GM19455 (cell line): ENCODE measurements around the gene XPNPEP2.
A peak's percentile ranks its signal among the peaks of the same experiment; 100 is the strongest.

Experiments used
- ATAC-seq: cut with Tn5 transposase; IDR thresholded peaks from one replicate; pipeline ENCODE4 v1.9.1; 2021; ENCODE audit not compliant: unreplicated experiment

The XPNPEP2 gene

DNA sequence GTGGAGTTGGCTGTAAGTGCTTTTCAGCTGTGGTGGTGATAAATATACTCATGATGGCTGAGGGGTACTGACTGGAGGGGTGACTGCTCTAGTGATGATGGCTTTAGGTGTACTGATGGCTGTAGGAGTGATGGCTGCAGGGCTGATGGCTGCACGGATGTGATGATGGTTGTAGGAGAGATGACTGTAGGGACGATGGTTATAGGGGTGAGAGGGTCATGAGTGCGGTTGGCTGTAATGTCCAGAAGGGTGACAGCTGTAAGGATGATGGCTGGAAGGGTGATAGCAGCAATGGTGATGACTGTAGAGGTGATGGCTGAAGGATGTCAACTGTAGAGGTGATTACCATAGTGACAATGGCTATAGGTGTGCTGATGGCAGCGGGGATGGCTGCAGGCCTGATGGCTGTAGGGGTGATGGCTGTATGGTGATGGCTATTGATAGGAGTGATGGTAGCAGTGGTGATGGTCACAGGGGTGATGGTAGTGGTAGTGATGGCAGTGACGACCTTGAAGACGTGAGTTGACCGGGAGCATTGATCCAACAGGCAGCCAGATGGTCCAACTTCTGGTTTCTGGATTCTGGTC lies 40.4 kb downstream of the XPNPEP2 start:
- ATAC-seq: no peak

DNA sequence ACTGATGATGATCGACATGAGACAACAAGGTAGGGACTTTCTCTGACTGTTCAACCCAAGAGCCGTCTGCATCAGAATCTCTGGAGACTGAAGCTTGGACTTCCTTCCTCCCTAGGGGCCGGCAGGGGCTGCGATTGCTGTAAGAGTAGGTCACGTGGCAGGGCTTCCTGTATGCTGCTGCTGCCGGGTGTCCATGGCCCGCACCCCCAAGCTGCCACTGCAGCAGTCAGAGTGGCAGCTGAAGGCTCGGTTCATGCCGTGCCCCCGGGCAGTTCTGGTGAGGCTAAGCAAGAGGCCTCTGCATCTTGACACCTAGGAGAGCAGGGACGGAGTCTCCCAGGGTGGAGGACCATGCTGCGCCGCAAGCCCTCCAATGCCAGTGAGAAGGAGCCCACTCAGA lies 41.0 kb downstream of the XPNPEP2 start, which contains the start of gene SASH3:
Gene SASH3, plus strand, starts transcription at position 203 of the 400 bp plus-strand sequence. Its CDS starts 149 bp downstream, at position 352.
- peak; percentile 35 for ATAC-seq

DNA sequence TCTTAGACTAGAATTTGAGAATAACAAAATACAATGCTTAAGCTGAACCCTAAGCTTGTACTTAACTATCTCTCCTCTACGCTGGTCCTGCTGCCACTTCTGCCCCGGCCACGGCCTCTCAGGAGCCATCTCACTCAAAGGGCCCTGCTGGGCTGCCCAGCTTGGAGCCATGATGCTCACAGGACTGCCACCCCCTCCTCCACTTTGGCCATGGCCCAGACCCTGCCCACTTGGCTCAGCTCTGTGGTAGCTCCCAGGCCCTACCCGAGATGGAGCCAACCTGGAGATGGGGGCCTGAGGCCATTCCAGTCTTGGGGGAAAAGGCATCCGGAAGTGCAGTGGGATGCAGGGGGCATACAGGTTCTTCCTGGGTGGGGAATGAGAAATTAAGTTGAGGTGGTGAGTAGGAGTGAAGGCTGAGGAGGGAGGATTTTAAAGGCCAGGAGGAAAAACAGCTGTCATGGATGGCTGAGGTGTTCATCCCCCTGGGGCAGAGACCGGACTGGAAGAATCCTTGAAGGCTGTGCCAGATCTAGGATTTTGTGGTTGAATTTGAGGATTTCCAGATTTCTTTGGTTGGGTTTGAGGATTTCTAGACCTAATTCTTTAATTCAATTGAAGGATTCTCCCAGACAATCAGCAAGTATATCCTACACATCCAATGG lies 41.8 kb downstream of the XPNPEP2 start:
- no peak for ATAC-seq

DNA sequence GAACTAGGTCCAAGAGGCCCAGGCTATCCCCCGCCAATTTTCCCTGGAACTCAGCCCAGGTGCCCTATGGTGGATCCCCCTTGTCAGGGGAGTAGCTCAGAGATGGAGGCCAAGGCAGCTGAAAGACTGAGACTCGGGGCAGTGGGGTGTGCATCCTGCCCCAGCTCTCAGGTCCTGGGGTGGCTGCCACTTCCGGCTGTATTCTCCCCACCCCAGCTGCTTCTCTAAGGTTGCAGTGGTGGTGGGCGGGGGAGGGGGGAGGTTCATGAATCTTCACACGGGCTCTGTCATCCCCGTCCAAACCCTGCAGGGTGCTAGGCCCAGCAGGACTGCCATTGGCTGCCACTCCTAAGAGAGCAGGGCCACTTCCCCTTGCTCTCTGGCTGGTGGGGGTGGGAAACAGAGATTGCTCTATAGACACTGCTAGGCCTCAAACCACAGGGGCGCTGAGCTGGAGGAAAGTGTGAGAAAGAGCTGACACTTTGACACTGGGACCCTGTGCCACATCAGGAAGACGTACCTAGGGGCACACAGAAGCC lies 42.4 kb downstream of the XPNPEP2 start:
- ATAC-seq: peak; percentile 66

DNA sequence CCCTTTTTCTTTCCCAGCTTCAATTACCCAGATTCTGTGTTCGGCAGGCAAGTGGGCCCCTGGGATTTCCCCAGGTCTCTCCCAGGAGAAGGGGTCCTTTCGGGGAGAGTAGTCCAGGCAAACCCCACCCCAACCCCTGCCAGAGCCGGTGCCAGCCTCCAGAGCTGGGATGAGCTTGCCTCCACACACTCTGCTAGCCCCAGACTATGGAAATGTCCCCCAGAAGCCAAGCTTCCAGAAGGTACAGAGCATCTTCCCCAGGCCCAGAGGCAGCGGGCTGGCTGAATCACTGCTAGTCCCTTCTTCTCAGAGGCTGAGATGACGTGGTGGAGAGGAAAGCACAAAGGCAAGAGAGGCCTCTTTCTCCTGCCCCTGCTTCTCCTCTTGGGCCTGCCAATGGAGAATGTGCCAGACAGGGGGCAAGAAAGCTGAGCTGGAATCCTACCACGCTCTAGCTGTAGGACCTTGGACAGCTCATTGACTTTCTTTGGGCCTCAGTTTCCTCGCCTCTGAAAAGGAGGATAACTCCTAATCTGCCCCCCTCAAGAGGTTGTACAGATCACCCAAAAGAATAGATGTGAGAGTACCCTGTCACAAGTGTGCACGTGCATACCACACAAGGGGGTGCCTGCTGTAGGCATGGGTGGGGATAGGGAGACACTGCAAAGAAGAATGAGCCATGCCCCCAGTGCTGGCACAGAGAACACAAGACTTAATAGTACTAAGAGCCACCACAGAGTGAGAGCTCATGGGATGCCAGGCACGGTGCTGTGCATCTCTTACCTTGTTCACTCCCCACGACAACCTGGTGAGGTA lies 43.1 kb downstream of the XPNPEP2 start:
- ATAC-seq: no peak

DNA sequence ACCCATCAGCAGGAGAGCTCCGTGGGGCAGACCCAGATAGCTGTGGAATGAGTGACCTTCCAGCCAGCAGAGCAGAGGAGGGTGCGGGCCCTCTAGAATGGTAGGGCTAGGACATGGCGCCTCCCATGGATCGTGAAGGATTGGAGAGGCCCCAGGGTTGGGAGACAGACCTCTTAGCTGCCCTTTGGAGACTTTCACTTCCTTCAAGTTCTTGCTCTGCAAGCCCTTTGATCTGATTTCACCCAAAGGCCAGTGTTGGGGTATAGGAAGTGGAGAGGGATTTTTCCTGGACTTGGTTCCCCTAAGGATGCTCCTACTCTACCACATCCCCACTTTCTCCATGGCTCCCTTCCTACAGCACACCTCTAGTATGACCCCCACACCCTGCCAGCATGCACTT lies 43.9 kb downstream of the XPNPEP2 start:
- ATAC-seq: no peak

DNA sequence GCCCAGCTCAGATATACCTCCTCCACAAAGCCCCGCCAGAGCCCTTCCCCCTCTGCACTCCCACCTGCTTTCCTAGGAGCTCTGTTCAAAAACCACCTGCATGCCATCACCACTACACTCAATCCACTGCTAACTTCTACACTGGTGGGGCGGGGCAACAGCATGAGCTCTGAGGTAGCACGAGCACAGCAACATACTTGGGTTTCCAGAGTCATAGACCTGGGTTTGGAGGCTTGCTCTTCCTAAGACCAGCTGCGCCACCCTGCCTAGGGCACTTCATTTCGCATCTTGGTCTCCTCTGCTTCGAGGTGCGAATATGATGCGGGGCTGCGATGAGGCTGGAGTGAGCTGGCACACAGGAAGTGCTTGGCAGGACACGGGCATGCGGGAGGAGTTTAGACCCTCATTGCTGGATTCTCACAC lies 44.5 kb downstream of the XPNPEP2 start:
- ATAC-seq: no peak

DNA sequence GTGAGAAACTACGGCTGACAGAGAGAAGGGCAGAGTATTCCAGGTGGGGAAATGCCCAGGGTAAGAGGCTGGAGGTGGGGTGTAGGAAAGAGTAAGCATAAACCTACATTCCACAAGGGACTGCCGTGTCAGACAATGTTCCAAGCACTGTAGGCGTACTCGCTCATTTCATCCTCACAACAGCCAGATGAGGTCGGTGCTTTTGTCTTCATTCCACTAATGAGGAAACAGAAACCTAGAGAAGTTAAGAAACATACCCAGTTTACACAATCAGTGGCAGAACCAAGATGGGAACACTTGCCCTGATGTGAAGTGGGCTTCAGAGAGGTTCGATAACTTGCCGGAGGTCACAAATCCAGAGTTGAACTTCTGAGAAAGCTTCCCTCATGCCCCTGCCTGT lies 45.6 kb downstream of the XPNPEP2 start:
- no peak for ATAC-seq

DNA sequence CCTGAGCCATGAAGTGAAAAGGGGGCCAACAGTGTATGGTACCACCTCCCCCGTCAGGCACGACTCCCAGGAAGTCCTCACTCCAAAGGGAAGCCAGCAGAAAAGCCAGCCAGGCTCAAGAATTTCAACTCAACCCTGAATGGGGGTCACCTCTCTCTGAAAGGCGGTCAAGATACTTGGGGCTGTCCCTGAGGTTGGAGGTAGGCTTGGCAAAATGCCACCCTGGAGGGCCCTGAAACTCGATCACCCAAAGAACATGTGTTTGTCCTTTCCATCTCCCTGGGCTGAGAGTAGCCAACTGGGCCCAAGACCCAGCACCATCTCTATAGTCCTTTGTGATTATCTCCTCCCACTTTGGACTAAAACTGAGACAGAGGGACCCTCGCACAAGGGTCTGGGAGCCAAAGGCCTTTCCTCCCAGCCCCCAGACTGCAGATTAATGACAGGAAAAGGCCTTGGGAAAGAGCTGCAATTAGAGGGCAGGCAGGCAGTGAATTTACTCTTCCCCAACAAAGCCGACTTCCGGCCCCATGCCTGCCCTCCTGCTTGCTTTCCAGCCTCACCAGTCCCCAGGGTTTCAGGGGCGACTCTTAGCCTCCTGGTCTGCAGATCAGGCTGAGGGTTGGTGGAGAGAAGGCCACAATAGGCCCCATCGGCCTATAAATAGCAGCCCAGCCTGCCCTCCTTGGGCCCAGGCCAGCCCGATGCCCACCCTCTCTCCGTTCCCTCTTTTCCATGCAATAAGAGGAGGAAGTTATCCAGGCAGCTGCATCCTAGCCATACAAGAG lies 46.6 kb downstream of the XPNPEP2 start:
- ATAC-seq: no peak

DNA sequence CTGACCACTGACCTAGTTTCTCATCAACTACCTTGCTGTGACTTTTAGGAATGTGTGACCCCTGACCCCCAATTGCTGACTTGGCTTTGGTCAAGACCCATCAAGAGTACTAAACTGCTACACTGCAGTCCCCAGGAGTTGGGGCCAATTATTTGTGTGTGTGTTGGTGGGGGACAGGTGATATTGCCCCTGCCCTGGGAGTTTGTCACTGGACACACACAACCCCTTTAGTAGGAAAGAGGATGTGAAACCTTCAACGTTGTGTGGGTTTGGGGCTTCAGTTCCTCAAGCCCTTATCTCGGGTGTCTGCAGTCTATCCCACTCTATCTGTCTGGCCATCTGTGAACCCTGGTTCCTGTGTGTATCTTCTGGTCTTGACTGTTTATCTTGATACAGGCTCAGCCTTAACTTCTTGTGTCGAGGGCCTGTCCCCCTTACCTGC lies 47.5 kb downstream of the XPNPEP2 start:
- ATAC-seq: peak; percentile 84

DNA sequence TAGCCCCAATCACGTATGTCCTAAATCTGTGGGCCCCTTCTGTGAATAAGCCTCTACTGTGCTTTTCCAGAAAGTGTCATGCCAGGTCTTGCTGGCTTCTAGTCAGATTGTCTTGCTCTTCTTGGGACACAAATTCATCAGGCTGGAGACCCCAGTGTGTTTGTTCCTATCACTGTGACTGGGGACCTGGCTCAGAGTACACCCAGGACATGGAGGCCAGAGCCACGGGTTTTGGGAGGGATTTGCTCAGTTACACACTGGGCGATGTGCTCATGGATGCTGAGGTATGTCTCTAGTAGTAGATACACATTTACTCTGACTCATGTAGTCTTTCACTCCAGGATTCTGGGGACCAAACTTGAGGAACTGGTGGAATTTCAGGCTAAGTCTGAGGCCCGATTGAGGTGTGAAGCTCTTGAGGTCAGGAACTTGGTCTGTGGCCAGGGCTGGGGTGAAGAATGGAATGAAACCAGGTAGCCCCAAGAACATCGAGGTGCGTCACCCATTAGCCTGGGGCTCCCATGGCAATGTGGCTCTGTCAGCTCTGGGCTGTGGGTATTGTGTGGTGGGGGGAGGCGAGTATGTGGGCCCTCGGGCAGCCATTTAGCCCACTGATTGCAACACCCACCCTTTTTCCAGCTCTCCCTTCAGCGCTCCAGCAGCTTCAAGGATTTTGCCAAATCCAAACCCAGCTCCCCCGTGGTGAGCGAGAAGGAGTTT lies 48.7 kb downstream of the XPNPEP2 start:
- ATAC-seq: no peak

DNA sequence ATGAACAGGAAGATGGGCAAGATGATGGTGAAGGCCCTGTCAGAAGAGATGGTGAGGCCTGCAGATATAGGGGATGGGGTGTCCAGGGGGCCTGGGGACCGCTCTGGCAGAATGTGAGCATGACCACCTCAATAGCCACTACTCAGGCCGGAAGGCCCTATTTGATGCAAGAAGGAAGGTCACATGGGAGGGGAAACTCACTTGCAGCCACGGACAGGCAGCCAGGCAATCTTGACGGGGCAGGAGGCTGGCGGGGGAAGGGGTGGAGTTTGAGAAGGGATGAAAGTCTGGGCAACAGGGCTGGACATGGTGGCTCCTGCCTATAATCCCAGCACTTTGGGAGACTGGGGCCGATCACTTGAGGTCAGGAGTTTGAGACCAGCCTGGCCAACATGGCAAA lies 49.7 kb downstream of the XPNPEP2 start:
- no peak for ATAC-seq

DNA sequence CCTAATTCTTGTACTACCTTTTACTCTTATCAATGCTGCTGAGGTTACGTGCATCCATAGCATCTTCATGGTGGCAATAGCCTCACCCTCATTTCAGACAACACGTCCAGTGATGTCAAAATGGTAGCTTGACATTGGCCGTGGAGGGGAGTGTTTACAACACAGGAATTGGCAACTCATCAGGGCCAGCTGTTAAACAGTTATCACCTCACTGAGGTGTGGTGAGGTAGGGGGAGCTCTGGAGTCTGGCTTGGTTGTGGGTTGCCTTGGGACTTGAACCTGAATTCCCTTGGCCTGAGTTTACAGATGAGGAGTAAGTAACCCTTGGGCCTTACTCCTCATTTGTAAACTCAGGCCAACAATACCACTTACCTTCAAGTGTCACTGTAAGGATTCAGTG lies 51.4 kb downstream of the XPNPEP2 start:
- ATAC-seq: no peak

DNA sequence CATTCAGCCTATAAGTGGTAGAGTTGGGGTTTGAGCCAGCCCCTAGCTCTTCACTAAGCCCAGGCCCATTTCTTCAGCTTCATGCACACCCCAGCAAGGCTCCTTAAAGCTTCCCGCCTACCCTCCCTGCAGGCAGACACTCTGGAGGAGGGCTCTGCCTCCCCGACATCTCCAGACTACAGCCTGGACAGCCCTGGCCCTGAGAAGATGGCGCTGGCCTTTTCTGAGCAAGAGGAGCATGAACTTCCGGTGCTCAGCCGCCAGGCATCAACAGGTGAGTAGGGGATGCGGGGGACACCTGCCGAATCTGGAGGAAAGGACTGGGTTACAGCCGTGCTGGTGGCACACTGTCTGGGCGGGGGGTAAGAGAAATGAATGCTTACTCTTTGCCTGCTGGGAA lies 52.0 kb downstream of the XPNPEP2 start:
- ATAC-seq: no peak

DNA sequence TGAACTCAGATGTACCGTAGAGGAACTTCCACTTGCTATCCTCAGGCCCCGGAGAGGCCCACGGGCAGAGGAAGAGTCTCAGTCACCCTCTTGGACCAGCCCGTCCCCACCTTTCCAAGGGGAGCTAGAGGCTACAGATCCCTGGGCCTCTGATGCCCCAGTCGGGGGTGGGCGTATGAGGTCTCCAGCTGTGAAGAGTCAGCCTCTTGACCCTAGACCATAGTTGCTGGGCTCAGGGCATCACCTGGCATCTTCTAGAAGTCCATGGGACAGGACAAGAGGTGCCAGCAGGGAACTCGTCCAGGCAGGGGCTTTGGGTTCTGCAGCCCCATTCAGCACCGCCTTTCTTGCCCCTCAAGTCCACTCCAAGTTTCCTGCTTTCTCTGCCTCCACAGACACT lies 52.6 kb downstream of the XPNPEP2 start:
- no peak for ATAC-seq

DNA sequence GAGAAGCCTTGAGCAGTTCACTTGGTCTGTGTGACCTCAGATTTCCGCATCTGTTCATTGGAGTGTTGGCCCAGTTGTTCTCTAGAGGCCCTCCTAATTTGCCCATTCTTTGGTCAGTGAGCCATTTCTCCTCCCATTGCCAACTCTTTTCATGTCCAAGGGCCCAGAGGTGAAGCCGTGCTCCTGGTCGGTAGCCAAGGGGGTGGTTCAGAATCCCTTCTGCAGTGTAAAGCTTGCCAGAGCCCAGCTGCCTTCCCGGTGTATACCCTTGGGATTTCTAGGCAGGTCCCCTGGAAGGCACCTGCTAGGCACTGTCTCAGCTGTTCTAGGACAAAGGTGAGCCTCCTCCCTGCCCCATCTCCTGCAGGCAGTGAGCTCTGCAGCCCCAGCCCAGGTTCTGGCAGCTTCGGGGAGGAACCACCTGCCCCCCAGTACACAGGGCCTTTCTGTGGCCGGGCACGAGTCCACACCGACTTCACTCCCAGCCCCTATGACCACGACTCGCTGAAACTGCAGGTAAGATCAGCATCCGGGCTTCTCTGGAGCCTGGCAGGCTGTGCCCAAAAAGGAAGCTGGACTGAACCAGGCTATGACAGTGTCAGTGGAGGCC lies 53.3 kb downstream of the XPNPEP2 start:
- ATAC-seq: no peak

DNA sequence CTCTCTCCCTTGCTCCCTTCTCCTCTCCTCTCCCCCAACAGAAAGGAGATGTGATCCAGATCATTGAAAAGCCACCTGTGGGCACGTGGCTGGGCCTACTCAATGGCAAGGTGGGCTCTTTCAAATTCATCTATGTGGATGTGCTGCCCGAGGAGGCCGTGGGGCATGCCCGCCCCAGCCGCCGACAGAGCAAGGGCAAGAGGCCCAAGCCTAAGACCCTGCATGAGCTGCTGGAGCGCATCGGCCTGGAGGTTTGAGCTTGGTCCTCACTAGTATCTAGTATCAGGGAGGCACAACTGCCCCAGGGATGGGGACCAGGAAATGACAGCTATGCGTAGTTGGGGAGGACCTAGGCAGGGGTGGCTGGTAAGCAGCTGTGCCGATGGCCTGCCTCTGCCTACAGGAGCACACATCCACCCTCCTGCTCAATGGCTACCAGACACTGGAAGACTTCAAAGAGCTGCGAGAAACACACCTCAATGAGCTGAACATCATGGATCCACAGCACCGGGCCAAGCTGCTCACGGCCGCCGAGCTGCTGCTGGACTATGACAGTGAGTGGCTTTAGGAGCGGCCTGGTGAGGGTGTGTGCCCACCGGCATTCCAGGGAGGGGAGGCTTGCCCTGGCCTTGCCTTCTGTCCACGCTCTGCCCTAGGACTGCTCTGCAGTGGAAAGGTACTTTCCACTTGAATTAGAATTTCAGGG lies 54.0 kb downstream of the XPNPEP2 start:
- ATAC-seq: no peak

DNA sequence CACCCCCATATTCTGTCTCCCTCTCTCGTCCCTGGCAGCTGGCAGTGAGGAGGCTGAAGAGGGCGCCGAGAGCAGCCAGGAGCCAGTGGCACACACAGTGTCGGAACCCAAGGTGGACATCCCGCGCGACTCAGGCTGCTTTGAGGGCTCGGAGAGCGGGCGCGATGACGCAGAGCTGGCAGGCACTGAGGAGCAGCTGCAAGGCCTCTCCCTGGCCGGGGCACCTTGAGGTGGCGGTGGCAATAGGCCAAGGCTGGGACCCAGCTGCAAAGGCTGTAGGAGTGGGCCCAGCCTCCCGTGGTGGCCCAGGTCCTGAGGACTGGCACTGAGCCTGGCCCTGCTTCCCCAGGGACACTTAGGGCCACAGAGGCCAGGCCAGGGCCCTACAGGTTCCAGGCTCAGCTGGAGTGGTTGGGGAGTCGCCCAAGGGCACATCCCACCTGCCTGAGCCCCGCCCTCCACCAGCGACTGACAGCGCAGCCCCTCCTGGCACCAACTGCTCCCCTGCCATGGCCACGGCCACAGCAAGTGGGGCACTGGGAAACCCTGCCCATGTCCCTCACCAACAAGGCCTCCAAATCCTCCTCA lies 54.9 kb downstream of the XPNPEP2 start:
- ATAC-seq: no peak

DNA sequence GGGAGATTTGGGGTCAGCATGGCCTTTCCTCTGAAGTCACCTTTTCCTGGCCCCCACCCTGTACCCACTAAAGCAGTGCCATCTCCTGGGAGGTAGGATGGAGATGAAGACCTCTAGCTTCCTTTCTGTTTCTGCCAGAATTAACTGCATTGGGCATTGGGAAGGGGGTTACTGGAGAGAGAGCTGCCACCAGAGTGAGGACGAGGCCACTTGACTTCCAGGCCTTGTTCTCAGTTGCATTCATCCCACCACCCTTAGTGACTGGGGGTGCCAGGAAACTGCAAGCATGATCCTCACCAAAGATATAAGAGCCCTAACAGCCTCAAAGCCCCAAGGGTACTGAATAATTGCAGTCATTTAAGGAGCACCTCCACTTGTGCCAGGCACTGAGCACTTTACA lies 56.8 kb downstream of the XPNPEP2 start:
- no peak for ATAC-seq
